ENCODE data around the gene UBAC2. TPM values are rescaled to one million over a fixed set of nuclear protein-coding genes. Genes with fewer than 3 reads are reported as not detected.
"Not testable (repeated sequence)": the region's sequence is repeated elsewhere in the genome, so short reads cannot be mapped to it uniquely, and the experiment has no call there.

Gene UBAC2
- total RNA-seq, 1 donor from 2014 or later = 33.4 TPM

DNA sequence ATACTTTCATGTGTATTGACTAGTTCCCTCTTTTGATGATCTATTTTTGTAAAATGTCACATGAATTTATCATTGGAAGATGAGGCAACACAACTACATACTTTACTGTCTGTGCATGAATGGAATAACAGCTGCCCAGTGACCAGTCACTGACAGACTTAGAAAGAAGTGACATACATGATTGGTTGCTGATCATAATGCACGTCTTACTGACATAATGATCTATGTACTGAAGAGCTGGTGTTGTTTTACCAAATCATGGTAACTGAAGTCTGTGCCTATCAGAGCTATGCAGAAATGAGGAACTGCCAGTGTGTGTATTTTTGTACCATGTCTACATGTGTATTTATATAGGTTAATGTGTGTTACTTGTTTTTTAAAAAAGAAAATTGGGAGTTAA, 31.1 kb downstream of the UBAC2 start:
- DNase-seq (ENCODE audit: low spot score) = no peak
- no peak for ATAC-seq

DNA sequence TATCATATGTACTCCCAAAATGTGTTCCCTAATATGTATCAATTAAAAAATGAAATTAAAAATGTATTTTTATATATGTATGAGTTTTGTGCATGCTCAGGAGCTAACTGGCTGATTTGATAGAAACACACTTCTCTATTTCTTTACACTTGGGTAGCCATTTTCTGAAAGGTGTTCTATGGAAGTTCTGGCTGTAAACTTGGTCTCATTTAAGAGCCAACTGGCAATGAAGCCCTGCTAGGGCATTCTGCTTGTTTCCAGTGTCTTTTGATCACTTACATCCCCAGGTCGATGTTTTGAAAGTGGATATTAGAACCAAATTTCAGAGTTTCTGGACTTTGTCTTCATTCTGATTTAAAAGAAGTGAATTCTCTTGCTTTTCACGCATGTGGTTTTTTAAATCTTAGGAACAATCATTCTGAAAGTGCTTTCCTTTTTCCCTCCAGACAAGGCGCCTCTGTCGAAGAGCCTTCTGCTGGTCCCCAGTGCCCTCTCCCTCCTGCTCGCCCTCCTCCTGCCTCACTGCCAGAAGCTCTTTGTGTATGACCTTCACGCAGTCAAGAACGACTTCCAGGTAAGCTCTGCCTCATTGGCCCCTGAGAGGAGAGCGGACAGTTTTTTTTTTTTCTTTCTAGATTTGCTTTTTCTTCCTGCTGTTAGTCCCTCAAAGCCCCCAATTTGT, 37.5 kb downstream of the UBAC2 start:
- ATAC-seq = peak; percentile 85

DNA sequence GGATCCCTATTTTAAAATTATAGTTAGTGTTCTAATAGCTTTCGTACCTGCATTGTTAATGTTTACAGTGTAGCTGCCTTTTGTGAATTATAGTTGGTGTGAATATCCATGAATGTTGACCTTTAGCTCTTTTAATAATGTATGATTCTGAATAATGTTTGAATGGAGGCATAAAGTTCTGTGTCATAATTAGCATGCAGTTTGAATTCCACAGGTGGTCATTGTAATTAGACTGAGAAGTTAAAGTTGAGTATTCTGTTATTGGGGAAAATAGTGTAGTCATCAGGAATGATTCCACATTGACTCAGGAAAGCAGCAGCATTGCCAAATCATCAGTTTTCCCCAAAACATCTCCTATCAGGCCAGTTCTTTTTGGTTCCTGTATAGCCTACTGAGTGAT, 45.4 kb downstream of the UBAC2 start:
- DNase-seq (ENCODE audit: low spot score) (no peak), ATAC-seq (no peak)

More for the DNA sequence above, 37.5 kb downstream of the UBAC2 start:
- no peak for DNase-seq (ENCODE audit: low spot score)

DNA sequence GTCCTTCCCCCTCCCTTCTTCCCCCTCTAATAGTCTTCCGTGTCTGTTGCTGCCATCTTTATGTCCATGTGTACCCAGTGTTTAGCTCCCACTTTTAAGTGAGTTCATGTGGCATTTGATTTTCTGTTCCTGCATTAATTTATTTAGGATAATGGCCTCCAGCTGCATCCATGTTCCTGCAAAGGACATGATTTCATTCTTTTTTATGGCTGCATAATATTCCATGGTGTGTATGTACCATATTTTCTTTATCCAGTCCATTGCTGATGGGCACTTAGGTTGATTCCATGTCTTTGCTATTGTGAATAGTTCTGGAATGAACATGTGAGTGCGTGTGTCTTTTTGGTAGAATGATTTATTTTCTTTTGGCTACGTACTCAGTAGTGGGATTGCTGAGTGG, 48.5 kb downstream of the UBAC2 start:
- ATAC-seq; DNase-seq (ENCODE audit: low spot score): not testable (repeated sequence)

DNA sequence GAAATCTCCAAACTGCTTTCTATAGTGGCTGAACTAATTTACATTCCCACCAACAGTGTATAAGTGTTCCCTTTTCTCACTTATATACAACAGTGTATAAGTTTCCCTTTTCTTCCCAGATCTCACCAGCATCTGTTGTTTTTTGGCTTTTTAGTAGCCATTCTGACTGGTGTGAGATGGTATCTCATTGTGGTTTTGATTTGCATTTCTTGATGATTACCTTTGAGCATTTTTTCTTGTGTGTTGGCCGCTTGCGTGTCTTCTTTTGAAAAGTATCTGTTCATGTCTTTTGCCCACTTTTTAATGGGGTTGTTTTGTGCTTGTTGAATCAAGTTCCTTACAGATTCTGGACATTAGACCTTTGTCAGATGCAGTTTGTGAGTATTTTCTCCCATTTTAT, 49.0 kb downstream of the UBAC2 start:
- ATAC-seq; DNase-seq (ENCODE audit: low spot score): not testable (repeated sequence)

DNA sequence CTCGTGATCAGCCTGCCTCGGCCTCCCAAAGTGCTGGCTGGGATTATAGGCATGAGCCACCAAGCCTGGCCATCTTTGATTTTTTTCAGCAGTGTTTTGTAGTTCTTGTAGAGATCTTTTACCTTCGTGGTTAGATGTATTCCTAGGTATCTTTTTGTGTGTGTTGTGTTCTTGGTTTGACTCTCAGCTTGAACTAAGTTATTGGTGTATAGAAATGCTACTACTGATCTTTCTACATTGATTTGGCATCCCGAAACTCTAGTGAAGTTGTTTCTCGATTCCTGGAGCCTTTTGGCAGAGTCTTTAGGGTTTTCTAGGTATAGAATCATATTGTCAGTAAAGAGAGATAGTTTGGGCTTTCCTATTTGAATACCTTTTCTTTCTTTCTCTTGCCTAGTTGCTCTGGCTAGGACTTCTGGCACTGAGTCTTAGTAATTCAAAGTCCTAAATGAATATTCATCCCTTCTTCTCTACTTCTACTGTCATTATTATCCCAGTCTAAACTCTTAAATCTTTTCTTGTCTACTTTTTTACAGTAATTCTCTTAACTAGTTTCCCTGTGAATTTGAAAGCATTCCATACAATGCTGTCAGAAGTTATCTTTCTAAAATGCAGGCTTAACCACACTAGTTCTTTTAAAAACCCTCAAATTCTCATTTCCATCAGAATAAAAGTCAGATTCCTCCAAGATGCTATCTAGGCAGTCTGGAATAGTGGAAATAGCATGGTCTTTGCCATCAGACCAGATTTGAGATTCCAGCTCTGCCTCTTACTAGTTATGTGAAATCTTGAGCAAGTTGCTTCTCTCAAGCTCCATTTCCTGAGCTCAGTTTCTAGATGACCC, 50.5 kb downstream of the UBAC2 start:
- no peak for ATAC-seq
- DNase-seq (ENCODE audit: low spot score) = no peak

DNA sequence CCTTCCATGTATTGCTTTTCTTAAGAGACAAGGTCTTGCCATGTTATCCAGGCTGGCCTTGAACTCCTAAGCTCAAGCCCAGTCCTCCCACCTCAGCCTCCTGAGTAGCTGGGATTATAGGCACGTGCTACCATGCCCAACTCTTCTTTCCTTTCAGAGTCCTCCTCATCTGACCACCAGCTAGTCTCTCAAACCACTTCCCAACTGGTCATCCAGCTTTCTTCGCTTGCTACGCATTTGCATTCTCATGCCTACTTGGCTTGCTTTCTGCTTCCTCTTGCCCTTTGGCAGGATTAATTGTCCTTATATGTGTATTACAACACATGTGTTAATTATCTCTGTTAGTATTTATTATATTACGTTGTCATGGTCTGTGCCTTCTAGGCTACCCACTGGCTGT, 51.3 kb downstream of the UBAC2 start:
- ATAC-seq = no peak
- no peak for DNase-seq (ENCODE audit: low spot score)

DNA sequence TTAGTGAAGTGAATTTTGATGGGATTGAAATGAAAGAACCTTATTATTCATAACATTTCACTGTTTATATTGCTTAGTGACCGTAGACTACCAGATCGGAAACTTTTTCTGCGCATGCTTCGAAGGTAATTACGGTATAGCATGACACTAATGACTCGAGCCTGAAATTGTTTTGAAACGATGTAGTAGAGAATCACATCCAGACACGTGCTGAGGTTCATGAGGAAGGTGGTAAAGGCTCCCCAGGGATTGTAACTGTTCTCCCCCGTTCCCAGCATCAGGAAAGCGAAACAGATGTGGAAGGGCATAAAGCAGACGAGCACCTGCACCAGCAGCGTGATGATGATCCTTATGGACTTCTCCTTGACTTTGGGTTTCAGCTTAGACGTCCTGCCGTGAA, 54.2 kb downstream of the UBAC2 start:
- ATAC-seq = no peak
- no peak for DNase-seq (ENCODE audit: low spot score)

DNA sequence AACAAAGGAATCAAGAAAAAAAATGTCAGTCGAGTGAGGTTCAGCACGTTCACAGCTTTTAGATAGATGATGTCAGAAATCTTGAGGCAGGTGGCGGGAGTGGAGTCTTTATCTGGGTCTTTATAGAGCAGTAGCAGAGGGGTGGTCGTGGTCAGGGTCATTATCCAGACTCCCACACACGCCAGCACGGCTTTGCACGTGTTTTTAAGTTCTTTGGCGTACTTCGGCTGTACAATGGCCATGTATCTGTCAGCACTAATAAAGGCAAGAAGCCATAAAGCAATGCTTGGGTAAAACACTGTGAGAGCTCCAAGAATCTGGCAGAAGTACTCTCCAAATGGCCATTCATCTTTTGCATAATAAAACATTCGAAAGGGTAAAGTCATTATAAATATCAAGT, 54.6 kb downstream of the UBAC2 start:
- ATAC-seq = no peak
- DNase-seq (ENCODE audit: low spot score) = no peak

DNA sequence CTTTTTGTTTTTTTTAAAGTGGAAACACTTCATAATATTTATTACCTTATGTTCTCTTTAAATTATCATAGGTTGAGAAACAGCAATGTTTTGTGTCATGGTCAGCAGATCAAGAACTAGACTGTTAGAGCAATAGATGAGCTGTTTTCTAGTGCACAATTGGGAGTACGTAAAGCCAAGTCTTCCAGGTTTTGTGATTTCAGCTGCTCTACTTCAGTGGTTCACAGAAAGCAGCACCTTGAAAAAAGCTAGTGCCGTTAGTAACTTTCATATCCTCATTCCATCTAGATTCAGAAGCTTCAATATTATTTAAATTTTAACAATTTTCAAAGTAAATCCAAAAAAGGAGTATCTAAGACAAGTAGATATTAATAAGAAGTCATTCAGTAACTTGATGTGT, 55.6 kb downstream of the UBAC2 start:
- ATAC-seq (no peak), DNase-seq (ENCODE audit: low spot score) (no peak)

DNA sequence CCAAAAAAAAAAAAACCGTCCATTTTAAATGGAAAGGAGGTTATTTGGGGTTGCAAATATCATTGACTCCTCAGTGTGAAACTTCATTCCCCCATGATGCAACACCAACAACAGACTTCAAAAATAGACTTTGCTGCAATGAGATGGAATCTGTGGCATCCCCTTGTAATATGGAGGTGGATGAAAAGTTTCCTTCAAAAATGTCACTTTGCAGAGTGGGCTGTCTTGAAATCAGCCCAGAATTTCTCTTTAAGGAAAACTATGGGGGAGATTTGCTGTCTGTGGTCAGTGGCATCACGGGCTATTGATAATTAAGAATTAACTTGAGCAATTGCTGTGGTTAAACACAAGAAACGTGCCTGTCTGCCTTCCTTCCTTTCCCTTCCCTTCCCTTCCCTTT, 56.1 kb downstream of the UBAC2 start:
- no peak for ATAC-seq
- no peak for DNase-seq (ENCODE audit: low spot score)

DNA sequence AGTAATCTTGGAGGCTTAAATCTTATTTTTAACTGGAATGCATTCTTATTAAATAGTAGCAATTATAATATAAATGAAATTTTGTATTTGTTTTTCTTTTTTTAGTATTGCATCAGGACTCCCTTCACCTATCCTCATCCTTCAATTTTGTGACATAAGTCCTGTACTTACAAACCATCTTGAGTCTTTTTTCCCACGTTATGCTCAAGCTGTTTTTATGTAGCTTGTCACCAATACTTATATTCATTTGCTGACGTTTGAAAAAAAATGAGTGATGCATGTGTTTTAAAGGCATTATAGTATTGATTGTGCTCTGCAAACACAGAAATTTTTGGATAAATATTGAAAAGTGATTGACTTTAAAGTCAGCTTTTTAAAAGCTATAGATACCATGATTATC, 56.6 kb downstream of the UBAC2 start:
- no peak for ATAC-seq
- DNase-seq (ENCODE audit: low spot score) = no peak

DNA sequence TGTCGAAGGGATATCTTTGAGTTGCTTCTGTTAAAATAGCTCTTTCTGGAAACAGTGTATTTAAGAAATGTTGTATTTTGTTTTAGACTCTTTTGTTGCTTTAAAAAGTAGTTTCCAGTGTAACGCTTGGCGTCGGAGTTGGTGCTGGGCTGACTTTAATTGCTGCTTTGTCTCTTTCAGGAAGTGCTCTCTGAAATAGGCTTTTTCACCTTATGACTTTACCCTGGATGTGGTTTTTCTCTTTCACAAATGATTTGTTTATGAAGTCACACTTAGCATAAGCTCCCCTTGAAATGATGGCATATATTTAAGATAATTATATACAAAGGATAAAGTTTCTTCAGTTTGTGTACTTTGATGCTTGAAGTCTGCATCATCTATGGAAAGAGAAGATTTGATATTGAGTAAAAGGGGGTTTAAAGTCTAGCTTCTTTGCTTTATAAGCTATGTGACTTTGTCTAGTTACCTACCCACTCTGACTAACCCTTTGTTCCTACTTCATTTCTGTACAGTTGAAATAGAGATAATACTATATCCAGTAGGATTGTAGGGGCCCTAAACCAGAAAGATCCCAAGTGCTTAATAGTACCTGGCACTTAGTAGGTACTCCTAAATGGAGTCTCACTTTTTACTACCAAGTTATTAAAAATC, 57.7 kb downstream of the UBAC2 start, which contains the start of gene GPR18:
GPR18 (minus strand) TSS at position 170 of the 651 bp plus-strand sequence. CDS start 2,507 bp downstream, outside the sequence.
- no peak for ATAC-seq
- DNase-seq (ENCODE audit: low spot score) = no peak

DNA sequence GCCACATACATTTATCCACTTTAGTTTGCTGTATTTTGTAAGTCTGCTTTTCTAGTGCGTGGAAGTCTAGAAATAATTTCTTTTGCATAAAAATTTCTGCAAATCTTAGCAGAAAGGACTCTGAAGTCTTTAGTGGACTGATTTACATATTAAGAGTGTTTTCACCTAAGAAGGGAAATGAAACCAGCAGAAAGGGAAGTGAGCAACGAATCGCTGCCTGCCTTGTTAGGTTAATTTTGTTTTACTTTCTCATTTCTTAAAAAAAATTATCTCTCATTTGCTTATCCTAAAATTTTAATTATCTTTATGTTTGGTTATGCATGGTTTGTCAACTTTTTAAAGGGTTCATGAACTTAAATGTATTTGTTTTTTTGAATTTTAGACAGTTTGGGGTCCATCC, 58.3 kb downstream of the UBAC2 start:
- no peak for ATAC-seq
- no peak for DNase-seq (ENCODE audit: low spot score)

DNA sequence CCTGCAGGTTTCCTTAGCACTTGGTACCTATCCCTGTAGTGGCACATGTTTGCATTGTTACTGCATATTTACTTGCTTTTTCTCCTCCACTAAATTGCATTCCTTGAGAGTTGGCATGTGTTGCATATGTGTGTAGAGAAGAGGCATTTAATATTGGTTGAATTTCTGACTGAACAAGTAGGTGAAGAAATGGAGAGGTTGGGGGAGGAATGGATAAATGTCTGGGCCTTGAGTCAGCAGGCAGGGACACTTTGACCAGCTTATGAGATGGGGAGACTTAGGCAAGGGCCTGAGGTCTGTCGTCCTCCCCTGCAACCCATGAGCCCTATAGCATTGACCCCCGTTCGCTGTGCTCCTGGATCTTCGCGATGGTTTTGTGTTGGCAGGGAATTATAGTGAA, 59.6 kb downstream of the UBAC2 start:
- ATAC-seq (no peak), DNase-seq (ENCODE audit: low spot score) (no peak)

DNA sequence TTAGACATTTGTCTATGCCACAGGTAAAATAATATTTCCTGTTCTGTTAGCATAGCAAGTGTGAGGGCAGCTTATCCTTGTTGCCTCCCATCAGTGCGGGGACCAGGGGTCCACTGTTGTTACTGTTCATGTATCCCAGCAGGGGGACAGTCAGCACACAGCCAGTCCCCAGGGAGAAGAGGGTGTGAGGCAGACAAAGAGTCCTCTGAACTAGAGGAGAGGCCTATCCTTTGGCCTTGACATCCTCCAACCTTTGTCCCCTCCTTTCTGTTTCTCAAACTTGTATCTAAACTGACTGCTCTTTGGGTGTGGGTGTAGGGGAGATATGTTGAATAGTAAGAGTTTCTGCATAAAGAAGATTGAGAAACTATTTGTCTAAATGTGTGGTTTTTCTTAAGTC, 60.4 kb downstream of the UBAC2 start:
- peak; percentile 70 for ATAC-seq
- DNase-seq (ENCODE audit: low spot score) = no peak

DNA sequence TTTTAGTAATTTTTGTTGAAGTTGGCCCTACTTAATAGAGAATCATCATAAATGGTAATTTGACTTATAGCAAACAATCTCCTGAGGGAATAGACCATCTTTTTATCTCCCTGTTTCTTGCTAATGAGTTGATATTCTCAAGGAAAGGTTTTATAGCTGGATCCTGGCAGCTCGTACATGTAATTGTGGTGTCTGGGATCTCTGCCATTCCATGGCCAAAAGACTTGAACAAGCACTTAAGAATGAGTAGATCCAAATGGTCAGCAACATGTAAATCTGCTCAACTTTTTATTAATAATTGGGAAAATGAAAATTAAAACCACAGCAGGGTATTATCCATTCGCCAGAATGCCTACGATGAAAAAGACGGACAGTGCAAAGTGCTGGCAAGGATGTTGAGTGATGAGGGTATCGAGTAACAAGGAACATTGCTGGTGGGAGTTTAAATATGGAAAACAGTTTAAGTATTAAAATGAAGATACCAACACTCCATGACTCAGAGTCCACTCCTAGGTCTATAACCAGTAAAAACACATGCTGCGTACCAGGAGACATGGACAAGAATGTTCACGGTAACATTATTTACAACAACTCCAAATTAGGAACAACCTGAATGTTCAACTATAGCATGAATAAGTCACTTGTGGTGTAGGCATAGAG, 62.6 kb downstream of the UBAC2 start:
- DNase-seq (ENCODE audit: low spot score) (no peak), ATAC-seq (no peak)

DNA sequence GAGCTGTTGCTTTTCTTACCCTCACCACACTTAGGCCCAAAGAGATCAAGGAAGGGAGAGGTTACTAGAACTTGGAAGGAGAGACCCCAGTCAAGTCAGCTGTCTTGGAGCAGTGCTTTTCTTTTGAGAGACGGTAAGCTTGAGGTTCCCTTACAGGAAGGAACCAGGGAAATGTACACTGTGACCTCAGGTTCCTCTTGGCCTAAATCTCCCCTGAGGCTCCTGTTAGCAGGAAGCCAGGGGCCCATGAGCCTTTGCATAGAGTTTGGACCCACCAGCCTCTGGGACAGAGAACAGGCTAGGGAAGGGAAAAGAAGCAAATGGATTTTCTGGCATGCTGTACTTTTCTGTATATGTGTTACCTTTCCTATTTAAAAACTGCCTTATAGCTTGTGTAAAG, 63.4 kb downstream of the UBAC2 start:
- ATAC-seq (peak; percentile 29), DNase-seq (ENCODE audit: low spot score) (no peak)

DNA sequence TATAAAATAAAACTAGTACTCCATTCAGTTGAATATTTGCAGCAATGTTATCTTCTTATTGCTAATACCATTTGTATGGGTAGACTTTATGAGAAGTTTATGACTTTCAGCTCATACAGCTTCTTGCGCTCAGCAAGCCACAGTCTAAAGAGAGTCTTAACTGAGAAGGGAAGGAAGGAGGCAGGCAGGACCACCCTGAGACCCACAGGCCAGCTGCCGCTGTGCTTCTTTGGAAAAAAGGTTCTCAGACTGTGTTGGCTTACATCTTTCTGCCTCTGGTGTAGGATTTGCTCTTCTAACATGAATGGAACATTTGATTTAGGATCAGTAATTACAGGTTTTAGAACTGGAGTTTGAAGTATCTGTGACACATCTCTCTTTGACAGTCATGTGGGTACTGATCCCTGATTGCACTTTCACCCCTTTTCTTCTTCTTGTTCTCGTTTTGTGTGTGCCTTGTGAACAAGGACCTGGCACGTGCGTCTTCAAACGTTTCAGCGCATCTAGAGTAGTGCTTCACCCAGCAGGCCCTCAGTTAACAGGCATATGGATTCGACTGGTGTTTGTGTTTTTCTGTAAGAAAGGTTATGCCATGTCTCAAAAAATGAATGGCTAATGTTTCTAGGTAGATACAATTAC, 64.6 kb downstream of the UBAC2 start:
- DNase-seq (ENCODE audit: low spot score) = no peak
- ATAC-seq = no peak

DNA sequence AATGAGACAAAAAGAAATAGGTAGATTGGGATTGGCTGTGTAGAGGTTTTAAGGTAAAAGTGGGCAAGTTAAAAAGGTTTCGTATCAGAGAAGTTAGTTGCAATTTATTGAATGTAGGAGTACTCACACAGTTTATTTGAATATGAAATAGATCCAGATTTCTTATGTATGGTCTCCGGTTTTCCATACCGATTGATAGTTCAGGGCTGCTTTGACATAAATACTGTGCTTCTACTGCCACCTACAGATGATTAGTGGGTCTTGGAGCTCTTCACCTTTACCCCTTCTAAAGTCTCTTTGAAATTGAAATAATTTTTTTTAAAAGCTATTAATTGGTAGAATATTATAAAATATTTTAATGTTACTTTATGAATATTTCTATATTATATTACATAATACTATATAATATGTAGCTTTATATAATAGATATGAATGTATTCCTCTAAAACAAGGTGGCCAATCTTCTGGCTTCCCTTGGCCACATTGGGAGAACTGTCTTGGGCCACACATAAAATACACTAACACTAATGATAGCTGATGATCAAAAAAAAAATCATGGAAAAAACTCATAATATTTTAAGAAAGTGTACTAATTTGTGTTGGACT, 65.3 kb downstream of the UBAC2 start:
- DNase-seq (ENCODE audit: low spot score) (no peak), ATAC-seq (peak; percentile 76)
